Measurements from ENCODE around the gene TEDC1. TPM values are rescaled to one million over a fixed set of nuclear protein-coding genes. Genes with fewer than 3 reads are reported as not detected.

TEDC1 gene
- total RNA-seq, 4 donors from 2014 or later = 2.8 to 16.9 (median 5.4) TPM

DNA sequence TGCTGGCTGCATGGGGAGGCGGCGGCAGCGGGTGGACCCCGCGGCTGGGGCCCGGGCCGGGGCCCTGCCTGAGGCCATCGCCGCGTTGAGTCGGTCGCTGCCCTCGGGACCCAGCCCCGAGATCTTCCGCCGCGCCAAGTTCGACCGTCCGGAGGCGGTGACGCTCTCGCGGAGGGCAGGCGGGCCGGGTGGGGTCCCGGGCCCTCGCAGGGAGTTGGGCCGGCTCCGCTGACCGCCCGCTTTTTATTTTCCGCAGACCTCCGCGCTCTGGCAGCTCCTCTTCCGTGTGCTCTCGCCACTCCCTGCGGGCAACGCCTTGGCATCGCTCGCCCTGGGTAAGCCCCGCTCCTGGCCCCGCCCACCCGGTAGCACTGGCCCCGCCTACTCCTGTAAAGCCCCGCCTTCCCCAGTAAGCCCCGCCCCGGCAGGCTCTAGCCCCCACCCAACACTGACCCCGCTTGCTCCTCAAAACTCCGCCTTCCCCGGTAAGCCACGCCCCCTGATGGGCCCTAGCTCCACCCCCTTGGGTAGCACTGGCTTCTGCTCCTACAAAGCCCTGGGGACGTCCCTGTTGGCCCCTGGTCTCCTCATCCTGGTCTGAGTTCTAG lies 424 bp downstream of the TEDC1 start:
- TF ChIP-seq, protein P1, sequence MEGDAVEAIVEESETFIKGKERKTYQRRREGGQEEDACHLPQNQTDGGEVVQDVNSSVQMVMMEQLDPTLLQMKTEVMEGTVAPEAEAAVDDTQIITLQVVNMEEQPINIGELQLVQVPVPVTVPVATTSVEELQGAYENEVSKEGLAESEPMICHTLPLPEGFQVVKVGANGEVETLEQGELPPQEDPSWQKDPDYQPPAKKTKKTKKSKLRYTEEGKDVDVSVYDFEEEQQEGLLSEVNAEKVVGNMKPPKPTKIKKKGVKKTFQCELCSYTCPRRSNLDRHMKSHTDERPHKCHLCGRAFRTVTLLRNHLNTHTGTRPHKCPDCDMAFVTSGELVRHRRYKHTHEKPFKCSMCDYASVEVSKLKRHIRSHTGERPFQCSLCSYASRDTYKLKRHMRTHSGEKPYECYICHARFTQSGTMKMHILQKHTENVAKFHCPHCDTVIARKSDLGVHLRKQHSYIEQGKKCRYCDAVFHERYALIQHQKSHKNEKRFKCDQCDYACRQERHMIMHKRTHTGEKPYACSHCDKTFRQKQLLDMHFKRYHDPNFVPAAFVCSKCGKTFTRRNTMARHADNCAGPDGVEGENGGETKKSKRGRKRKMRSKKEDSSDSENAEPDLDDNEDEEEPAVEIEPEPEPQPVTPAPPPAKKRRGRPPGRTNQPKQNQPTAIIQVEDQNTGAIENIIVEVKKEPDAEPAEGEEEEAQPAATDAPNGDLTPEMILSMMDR (IDR thresholded peaks at IDR 0.05) = no peak
- no peak for TF ChIP-seq POLR2A (IDR thresholded peaks at IDR 0.05)
- H3K4me3 ChIP-seq (ENCODE audit: low read depth, poor library complexity, severe bottlenecking) = peak overlapping the region; percentile 33
- peak; percentile 77 to 96 for DNase-seq (ENCODE audit: low spot score in 2 of 2)
- WGBS, 2 donors = 2% methylated on average over 23 to 36 of the region's 53 CpGs
- intact Hi-C loops (cut with DNase I; ENCODE audit: low total_unique reads) = loop anchor here (10.0 kb wide), 1 partner anchor 117 kb away; no protein-coding TSS in a partner anchor

DNA sequence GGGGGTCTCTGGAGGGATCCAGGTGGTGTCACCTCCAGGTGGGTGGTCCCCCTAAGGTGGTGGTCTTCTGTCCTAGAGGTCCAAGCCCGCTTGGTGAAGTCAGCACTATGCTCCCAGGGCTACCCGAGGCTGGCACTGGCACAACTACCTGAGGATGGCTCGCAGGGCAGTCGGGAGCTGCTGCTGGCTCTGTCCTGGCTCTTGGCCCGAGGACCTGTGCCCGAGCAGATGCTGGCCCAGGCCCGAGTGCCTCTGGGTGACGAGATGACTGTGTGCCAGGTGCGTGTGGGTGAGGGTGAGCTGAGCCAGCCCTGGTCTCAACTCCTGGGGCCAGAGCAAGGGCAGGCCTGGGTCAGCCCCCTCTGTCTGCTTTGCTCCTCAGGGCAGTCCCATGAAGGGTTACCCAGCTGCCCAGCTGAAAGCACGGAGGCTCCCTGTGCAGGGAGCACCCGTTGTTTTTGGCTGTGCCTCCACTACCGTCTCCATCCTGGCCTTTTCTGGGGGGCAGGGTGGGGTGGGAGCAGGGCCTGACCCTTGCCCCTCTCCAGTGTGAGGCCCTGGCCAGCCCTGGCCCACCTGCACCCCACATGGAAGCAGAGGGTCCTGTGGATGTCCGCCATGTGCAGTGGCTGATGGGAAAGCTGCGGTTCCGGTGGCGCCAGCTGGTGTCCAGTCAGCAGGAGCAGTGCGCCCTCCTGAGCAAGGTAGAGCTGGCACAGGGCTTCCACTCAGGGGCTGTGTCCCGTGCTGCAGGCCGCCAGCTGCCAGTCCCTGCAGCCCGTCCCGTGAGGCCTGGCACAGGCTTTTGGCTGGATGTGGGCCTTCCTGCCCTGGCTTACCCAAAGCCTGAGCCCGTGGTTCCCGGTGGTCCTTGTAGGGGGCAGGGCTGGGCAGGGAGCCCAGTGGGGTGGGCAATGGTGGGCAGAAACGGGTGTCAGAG lies 1.3 kb downstream of the TEDC1 start:
- H3K4me3 ChIP-seq (ENCODE audit: low read depth, poor library complexity, severe bottlenecking) = no peak overlapping the region
- 52 to 61% methylated on average over 15 to 22 of the region's 24 CpGs for WGBS, 2 donors
- intact Hi-C loops (cut with DNase I; ENCODE audit: low total_unique reads) = loop anchor here (10.0 kb wide), 1 partner anchor 118 kb away; no protein-coding TSS in a partner anchor
- TF ChIP-seq POLR2A (IDR thresholded peaks at IDR 0.05) = no peak
- TF ChIP-seq, protein P1 (IDR thresholded peaks at IDR 0.05) = no peak
- DNase-seq (ENCODE audit: low spot score in 2 of 2) = peak; percentile 43 to 90

DNA sequence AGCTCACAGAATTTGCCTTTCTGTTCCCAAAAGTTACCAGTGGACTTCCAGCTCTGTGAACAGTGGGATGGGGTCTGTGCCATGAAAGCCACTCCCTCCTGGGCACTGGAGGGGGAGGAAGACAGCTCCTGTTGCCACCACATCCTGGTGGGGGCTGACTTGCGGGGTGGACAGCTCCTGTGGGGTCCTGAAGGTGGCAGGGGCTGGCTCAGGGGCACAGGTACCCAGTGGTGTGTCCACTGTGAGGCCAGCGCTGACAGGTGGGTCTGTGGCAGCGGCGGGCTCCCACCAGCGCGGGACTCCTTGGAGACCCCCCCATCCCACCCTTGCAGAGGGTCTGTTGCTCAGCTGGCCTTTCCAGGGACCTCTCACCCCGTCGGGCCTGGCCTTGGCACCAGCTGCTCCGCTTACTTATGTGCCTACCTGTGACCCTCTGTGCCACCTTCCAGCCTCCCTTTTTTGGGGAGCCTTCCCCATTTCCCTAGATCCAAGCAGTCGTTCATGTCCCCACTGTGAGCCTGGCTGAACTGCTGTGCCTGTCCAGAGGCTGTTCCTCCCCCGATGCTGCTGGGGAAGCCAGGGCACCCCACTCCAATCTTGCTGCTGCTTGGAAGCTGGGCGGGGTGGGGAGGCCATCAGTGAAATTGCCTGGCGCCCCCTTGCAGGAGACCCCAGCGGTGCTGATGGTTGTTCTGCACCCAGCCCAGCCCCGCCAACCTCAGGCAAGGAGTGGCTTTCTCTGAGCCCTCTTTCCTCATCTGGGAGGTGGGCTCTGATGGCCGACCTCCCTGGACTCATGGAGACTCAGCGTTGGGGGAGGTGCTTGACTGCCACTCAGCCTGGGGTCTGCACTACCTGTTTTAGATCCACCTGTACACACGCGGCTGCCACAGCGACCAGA lies 2.2 kb downstream of the TEDC1 start:
- 86 to 89% methylated on average over 18 to 20 of the region's 20 CpGs for WGBS, 2 donors
- intact Hi-C loops (cut with DNase I; ENCODE audit: low total_unique reads) = loop anchor here (10.0 kb wide), 1 partner anchor 118 kb away; no protein-coding TSS in a partner anchor
- TF ChIP-seq POLR2A (IDR thresholded peaks at IDR 0.05) = no peak
- TF ChIP-seq, protein P1 (IDR thresholded peaks at IDR 0.05) = no peak
- DNase-seq (ENCODE audit: low spot score in 2 of 2) = peak in 1 of 2 donors; percentile 86
- no peak overlapping the region for H3K4me3 ChIP-seq (ENCODE audit: low read depth, poor library complexity, severe bottlenecking)

DNA sequence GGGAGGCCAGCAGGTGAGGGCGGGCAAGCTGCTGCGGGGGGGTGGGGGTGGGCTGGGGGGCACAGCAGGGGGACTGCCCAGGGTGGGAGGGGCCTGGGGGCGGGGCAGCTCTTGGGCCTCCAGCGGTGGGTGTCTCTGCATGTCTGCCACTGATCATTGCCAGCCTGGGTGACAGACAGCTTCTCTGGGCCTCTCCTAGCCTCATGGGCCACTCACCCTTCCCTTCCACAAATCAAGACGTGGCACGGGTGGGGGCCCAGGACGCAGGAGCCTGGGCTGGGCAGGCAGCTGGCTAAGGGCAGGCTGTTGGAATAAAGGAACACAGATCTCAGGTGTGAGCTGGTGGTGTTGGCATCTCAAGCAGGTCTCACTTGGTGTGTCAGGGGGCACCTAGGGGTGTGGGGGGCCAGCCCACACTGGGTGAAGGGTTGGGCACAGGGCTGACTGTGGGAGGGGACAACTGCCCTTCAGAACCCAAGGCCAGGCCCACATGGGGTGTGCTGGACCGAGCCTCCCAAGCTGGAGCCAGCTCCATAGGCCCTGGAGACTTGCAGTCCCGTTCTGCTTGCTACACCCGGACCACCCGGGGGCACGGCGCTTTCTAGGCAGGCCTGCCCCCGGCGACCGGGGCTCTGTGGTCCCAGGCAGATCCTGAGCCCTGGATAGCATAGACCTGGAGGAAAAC lies 3.0 kb downstream of the TEDC1 start:
- DNase-seq (ENCODE audit: low spot score in 2 of 2) = peak in 1 of 2 donors; percentile 84
- TF ChIP-seq POLR2A (IDR thresholded peaks at IDR 0.05) = no peak
- TF ChIP-seq, protein P1 (IDR thresholded peaks at IDR 0.05) = no peak
- WGBS, 2 donors = 79% methylated on average over 10 to 12 of the region's 16 CpGs

DNA sequence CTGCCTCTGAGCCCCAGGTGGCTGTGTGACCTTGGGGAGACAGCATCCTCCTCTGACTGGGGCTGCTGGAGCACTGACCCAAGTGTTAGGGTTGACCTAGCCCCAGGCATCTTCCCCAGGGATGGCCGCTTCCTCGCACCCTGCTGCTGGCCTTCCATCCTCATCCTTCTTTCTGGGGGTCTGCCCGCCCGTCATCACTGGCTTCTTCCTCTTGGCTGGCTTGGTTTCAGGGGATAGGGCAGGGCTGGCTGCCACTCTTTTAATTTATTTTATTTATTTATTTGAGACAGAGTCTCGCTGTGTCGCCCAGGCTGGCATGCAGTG lies 3.5 kb downstream of the TEDC1 start:
- DNase-seq (ENCODE audit: low spot score in 2 of 2) = no peak
- intact Hi-C loops (cut with DNase I; ENCODE audit: low total_unique reads) = loop anchor here (10.0 kb wide), 1 partner anchor 120 kb away; no protein-coding TSS in a partner anchor
- 86 to 87% methylated on average over 6 of the region's 6 CpGs for WGBS, 2 donors
- TF ChIP-seq POLR2A (IDR thresholded peaks at IDR 0.05) = no peak
- TF ChIP-seq, protein P1 (IDR thresholded peaks at IDR 0.05) = no peak
- no peak overlapping the region for H3K4me3 ChIP-seq (ENCODE audit: low read depth, poor library complexity, severe bottlenecking)

More for the DNA sequence above, 3.0 kb downstream of the TEDC1 start:
- intact Hi-C loops (cut with DNase I; ENCODE audit: low total_unique reads) = loop anchor here (10.0 kb wide), 1 partner anchor 119 kb away; no protein-coding TSS in a partner anchor
- H3K4me3 ChIP-seq (ENCODE audit: low read depth, poor library complexity, severe bottlenecking) = no peak overlapping the region

Data from lower leg skin (tissue), 4 donors.